ENCODE results near the gene PEAK3. TPM values are rescaled to one million over a fixed set of nuclear protein-coding genes. Genes with fewer than 3 reads are reported as not detected.

The PEAK3 gene
- total and polyA plus RNA-seq, 9 of the 15 experiments (the other 6 are each of a cell fraction or from before 2014, with no cell fraction given) = 0.07 to 0.40 TPM; not detected in 7

DNA sequence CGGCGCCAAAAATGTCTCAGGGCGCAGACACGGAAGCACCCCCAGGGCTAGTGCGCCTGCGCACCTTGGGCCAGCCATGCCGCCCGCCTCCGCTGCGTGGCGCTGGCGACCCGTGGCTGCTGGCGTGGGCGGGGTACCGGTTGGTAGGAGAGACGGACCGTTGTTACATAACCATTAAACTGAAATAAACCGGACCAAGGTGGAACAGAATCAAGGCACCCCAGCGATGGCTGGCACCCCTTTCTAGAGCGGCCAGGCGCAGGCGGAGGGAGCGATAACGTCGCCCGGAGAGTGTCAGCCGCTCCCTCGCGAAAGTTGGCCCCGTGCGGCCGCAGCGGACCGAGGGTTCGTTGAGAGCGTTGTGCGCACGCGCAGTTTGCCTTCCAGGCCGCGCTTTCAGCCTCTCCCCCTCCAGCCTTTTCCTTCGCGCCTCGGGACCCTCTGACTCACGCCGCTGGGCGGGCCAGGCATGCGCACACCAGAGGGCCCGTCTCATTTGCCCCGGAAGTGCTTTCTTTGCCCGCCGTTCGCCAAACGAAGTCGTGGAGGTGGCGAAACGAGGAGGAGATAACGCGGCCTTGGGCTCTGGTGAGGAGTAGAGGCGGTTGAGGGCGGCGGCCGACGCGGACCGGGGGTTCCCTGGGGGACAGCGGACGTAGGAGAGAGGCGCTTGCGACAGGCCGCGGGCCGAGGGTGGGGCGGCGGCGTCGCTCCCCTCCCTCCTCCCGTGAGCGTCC lies 45.5 kb downstream of the PEAK3 start, which contains the start of the genes PLEKHJ1 and SF3A2 (continued):
- TF ChIP-seq CHCHD3 (CRISPR knock-in tag; IDR thresholded peaks at IDR 0.05) = 0 out of 2 replicates have a peak, but pooled peaks have one; percentile 42
- TF ChIP-seq, protein P1, sequence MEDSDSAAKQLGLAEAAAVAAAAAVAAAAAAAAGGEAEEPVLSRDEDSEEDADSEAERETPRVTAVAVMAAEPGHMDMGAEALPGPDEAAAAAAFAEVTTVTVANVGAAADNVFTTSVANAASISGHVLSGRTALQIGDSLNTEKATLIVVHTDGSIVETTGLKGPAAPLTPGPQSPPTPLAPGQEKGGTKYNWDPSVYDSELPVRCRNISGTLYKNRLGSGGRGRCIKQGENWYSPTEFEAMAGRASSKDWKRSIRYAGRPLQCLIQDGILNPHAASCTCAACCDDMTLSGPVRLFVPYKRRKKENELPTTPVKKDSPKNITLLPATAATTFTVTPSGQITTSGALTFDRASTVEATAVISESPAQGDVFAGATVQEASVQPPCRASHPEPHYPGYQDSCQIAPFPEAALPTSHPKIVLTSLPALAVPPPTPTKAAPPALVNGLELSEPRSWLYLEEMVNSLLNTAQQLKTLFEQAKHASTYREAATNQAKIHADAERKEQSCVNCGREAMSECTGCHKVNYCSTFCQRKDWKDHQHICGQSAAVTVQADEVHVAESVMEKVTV (CRISPR knock-in tag; IDR thresholded peaks at IDR 0.05) = peak; percentile 97
- peak; percentile 3; the same call in 1 of the 2 replicates for TF ChIP-seq CEBPG (CRISPR knock-in tag; IDR thresholded peaks at IDR 0.05)
- peak in 1 of 2 experiments; percentile 39; a peak in 2 of 4 replicates for TF ChIP-seq CEBPG (tag; conservative IDR thresholded peaks at IDR 0.05 in 1 of 2, IDR thresholded peaks at IDR 0.05 in 1 of 2)
- TF ChIP-seq ETV5 (CRISPR knock-in tag; IDR thresholded peaks at IDR 0.05; ENCODE audit: low read depth) = no peak; the same call in 1 of the 2 replicates
- TF ChIP-seq FUS (optimal IDR thresholded peaks at IDR 0.05; ENCODE audit: low read depth, low read length) = peak; percentile 47
- TF ChIP-seq TFAM (CRISPR knock-in tag; conservative IDR thresholded peaks at IDR 0.05) = no peak
- peak; percentile 65 for TF ChIP-seq PML (IDR thresholded peaks at IDR 0.05; ENCODE audit: low read length)
- peak; percentile 10; the same call in 1 of the 2 replicates for TF ChIP-seq ELF4 (CRISPR knock-in tag; IDR thresholded peaks at IDR 0.05)
- TF ChIP-seq, protein P2, sequence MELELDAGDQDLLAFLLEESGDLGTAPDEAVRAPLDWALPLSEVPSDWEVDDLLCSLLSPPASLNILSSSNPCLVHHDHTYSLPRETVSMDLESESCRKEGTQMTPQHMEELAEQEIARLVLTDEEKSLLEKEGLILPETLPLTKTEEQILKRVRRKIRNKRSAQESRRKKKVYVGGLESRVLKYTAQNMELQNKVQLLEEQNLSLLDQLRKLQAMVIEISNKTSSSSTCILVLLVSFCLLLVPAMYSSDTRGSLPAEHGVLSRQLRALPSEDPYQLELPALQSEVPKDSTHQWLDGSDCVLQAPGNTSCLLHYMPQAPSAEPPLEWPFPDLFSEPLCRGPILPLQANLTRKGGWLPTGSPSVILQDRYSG (tag; conservative IDR thresholded peaks at IDR 0.05; ENCODE audit: low read depth) = peak; percentile 60; the same call in 1 of the 2 replicates
- TF ChIP-seq SIN3A (IDR thresholded peaks at IDR 0.05; ENCODE audit: borderline replicate concordance in 2 of 2, control insufficient read depth in 1 of 2, low read depth in 2 of 2, low read length in 2 of 2) = 0 out of 4 replicates have a peak, but pooled peaks of 1 of the 2 experiments have one; percentile 23
- TF ChIP-seq, protein P3, sequence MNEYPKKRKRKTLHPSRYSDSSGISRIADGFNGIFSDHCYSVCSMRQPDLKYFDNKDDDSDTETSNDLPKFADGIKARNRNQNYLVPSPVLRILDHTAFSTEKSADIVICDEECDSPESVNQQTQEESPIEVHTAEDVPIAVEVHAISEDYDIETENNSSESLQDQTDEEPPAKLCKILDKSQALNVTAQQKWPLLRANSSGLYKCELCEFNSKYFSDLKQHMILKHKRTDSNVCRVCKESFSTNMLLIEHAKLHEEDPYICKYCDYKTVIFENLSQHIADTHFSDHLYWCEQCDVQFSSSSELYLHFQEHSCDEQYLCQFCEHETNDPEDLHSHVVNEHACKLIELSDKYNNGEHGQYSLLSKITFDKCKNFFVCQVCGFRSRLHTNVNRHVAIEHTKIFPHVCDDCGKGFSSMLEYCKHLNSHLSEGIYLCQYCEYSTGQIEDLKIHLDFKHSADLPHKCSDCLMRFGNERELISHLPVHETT (CRISPR knock-in tag; conservative IDR thresholded peaks at IDR 0.05 in 1 of 2, IDR thresholded peaks at IDR 0.05 in 1 of 2) = peak in 1 of 2 experiments; percentile 96; a peak in 2 of 4 replicates
- TF ChIP-seq, protein P4, sequence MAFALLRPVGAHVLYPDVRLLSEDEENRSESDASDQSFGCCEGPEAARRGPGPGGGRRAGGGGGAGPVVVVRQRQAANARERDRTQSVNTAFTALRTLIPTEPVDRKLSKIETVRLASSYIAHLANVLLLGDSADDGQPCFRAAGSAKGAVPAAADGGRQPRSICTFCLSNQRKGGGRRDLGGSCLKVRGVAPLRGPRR (CRISPR knock-in tag; IDR thresholded peaks at IDR 0.05) = no peak
- TF ChIP-seq SMAD4 (CRISPR knock-in tag; conservative IDR thresholded peaks at IDR 0.05) = peak; percentile 71; the same call in 1 of the 2 replicates
- no peak for TF ChIP-seq ZNF134 (CRISPR knock-in tag; conservative IDR thresholded peaks at IDR 0.05)
- peak; percentile 4; the same call in 1 of the 2 replicates for TF ChIP-seq TCF3 (CRISPR knock-in tag; IDR thresholded peaks at IDR 0.05)
- TF ChIP-seq ADNP (tag; IDR thresholded peaks at IDR 0.05) = no peak
- TF ChIP-seq ZNF217 (CRISPR knock-in tag; IDR thresholded peaks at IDR 0.05) = no peak
- TF ChIP-seq, protein P5, sequence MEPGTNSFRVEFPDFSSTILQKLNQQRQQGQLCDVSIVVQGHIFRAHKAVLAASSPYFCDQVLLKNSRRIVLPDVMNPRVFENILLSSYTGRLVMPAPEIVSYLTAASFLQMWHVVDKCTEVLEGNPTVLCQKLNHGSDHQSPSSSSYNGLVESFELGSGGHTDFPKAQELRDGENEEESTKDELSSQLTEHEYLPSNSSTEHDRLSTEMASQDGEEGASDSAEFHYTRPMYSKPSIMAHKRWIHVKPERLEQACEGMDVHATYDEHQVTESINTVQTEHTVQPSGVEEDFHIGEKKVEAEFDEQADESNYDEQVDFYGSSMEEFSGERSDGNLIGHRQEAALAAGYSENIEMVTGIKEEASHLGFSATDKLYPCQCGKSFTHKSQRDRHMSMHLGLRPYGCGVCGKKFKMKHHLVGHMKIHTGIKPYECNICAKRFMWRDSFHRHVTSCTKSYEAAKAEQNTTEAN (CRISPR knock-in tag; IDR thresholded peaks at IDR 0.05) = no peak
- TF ChIP-seq, protein P6, sequence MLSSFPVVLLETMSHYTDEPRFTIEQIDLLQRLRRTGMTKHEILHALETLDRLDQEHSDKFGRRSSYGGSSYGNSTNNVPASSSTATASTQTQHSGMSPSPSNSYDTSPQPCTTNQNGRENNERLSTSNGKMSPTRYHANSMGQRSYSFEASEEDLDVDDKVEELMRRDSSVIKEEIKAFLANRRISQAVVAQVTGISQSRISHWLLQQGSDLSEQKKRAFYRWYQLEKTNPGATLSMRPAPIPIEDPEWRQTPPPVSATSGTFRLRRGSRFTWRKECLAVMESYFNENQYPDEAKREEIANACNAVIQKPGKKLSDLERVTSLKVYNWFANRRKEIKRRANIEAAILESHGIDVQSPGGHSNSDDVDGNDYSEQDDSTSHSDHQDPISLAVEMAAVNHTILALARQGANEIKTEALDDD (IDR thresholded peaks at IDR 0.05) = no peak
